SK-N-SH treated with all-trans-retinoic acid at 6 μM for 48 hours (cell line): ENCODE results near the gene INPP5E.
"Not testable (repeated sequence)": the region's sequence is repeated elsewhere in the genome, so short reads cannot be mapped to it uniquely, and the experiment has no call there.

Source experiments
- ARNTL ChIP-seq: fragments of 450-650 bp; formaldehyde crosslinking; IDR thresholded peaks from 2 replicates; pipeline ENCODE4 v1.5.0; 2020; ENCODE audit warnings: low read depth, mild to moderate bottlenecking, moderate library complexity, borderline replicate concordance
- BACH2 ChIP-seq: fragments of 250-450 bp; sonication (Bioruptor Pico); IDR thresholded peaks from 2 replicates; pipeline ENCODE4 v1.9.0; 2021; ENCODE audit warnings: mild to moderate bottlenecking, borderline replicate concordance
- CREB5 ChIP-seq: fragments of 250-450 bp; sonication (Bioruptor Pico); IDR thresholded peaks from 2 replicates; pipeline ENCODE4 v1.5.1; 2020; ENCODE audit warnings: low read depth, mild to moderate bottlenecking, moderate library complexity
- CSDC2 ChIP-seq: fragments of 250-450 bp; sonication (Bioruptor Pico); IDR thresholded peaks from 2 replicates; pipeline ENCODE4 v1.5.0; 2020; ENCODE audit warnings: mild to moderate bottlenecking, moderate library complexity
- GLIS3 ChIP-seq: fragments of 250-450 bp; sonication (Bioruptor Pico); IDR thresholded peaks from 2 replicates; pipeline ENCODE4 v1.5.0; 2020; ENCODE audit warnings: mild to moderate bottlenecking, moderate library complexity
- ISL1 ChIP-seq: fragments of 250-450 bp; sonication (Bioruptor Pico); IDR thresholded peaks from 2 replicates; pipeline ENCODE4 v2.1.2; 2022; ENCODE audit warnings: mild to moderate bottlenecking, moderate library complexity
- ZFP3 ChIP-seq: fragments of 250-450 bp; sonication (Bioruptor Pico); IDR thresholded peaks from 2 replicates; pipeline ENCODE4 v1.5.0; 2020; ENCODE audit warnings: mild to moderate bottlenecking, moderate library complexity
- ZFP30 ChIP-seq: fragments of 450-650 bp; formaldehyde crosslinking; IDR thresholded peaks from 2 replicates; pipeline ENCODE4 v1.5.0; 2022; ENCODE audit warnings: mild to moderate bottlenecking, moderate library complexity
- ZNF70 ChIP-seq: fragments of 450-650 bp; formaldehyde crosslinking; IDR thresholded peaks from 2 replicates; pipeline ENCODE4 v1.5.0; 2020; ENCODE audit warnings: mild to moderate bottlenecking, moderate library complexity
- TF ChIP-seq, protein P1 (sequence below): fragments of 250-450 bp; sonication (Bioruptor Pico); IDR thresholded peaks from 2 replicates; pipeline ENCODE4 v1.5.1; 2021; ENCODE audit warnings: mild to moderate bottlenecking, moderate library complexity
- TF ChIP-seq, protein P2 (sequence below): fragments of 250-450 bp; sonication (Bioruptor Pico); IDR thresholded peaks from 2 replicates; pipeline ENCODE4 v1.8.0; 2020; ENCODE audit warnings: mild to moderate bottlenecking, moderate library complexity, borderline replicate concordance

DNA sequence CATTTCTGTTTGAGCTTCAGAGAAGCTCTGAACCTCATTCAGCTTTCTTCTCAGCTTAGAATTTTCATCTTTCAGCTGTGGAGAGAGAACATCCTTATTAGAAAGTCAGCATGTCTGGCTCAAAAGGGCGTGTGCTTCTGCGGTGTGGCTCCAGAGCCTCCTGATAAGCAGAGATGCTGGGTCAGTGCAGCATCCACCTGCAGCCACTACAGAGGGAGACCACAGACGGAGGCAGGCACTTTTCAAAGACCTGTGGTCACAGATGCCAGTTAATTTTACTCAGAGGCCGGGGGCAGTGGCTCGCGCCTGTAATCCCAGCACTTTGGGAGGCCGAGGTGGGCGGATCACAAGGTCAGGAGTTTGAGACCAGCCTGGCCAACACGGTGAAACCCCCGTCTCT lies 33.7 kb downstream of the INPP5E start:
- not testable (repeated sequence) for TF ChIP-seq ZFP3, ZNF70, BACH2, ISL1, ARNTL, CSDC2, ZFP30, GLIS3, CREB5 (CRISPR knock-in tag)
- TF ChIP-seq, protein P1, sequence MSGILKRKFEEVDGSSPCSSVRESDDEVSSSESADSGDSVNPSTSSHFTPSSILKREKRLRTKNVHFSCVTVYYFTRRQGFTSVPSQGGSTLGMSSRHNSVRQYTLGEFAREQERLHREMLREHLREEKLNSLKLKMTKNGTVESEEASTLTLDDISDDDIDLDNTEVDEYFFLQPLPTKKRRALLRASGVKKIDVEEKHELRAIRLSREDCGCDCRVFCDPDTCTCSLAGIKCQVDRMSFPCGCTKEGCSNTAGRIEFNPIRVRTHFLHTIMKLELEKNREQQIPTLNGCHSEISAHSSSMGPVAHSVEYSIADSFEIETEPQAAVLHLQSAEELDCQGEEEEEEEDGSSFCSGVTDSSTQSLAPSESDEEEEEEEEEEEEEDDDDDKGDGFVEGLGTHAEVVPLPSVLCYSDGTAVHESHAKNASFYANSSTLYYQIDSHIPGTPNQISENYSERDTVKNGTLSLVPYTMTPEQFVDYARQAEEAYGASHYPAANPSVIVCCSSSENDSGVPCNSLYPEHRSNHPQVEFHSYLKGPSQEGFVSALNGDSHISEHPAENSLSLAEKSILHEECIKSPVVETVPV (CRISPR knock-in tag) = not testable (repeated sequence)
- TF ChIP-seq, protein P2, sequence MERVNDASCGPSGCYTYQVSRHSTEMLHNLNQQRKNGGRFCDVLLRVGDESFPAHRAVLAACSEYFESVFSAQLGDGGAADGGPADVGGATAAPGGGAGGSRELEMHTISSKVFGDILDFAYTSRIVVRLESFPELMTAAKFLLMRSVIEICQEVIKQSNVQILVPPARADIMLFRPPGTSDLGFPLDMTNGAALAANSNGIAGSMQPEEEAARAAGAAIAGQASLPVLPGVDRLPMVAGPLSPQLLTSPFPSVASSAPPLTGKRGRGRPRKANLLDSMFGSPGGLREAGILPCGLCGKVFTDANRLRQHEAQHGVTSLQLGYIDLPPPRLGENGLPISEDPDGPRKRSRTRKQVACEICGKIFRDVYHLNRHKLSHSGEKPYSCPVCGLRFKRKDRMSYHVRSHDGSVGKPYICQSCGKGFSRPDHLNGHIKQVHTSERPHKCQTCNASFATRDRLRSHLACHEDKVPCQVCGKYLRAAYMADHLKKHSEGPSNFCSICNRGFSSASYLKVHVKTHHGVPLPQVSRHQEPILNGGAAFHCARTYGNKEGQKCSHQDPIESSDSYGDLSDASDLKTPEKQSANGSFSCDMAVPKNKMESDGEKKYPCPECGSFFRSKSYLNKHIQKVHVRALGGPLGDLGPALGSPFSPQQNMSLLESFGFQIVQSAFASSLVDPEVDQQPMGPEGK (CRISPR knock-in tag) = not testable (repeated sequence)
